GM23338 (cell line): ENCODE data around the gene TSPAN32. TPM values are rescaled to one million over a fixed set of nuclear protein-coding genes. Genes with fewer than 3 reads are reported as not detected.

Experiments
- ATAC-seq: fragments of 200-7000 bp; cut with Tn5 transposase; 3 replicates; pipeline ENCODE4 v1.9.1; 2020
- DNase-seq: peaks from one replicate; pipeline ENCODE4 v3.0.0-alpha.2; 2015; ENCODE audit warnings: low spot score
- H2AFZ ChIP-seq: fragments of 200-600 bp; sonication (generic); 2 replicates; pipeline ENCODE4 v1.8.0; 2016; ENCODE audit warnings: antibody characterized with exemption, mild to moderate bottlenecking, moderate library complexity
- H3F3A ChIP-seq: fragments of 200-600 bp; sonication (generic); replicated peaks from 2 replicates; pipeline ENCODE4 v1.8.0; 2017; ENCODE audit warnings: antibody characterized with exemption, mixed run types, low read depth
- H3K27ac ChIP-seq: fragments of 200-600 bp; sonication (generic); 2 replicates; pipeline ENCODE4 v1.6.1; 2016; ENCODE audit warnings: low read depth
- H3K27me3 ChIP-seq: fragments of 200-600 bp; sonication (generic); 2 replicates; pipeline ENCODE4 v1.8.0; 2016; ENCODE audit warnings: mild to moderate bottlenecking, mixed run types, moderate library complexity; ENCODE audit not compliant: insufficient read depth
- H3K36me3 ChIP-seq: fragments of 200-600 bp; sonication (generic); 2 replicates; pipeline ENCODE4 v1.8.0; 2016; ENCODE audit warnings: mild to moderate bottlenecking; ENCODE audit not compliant: insufficient read depth
- H3K4me1 ChIP-seq: fragments of 200-600 bp; sonication (generic); 2 replicates; pipeline ENCODE4 v1.8.0; 2016; ENCODE audit warnings: mild to moderate bottlenecking, moderate library complexity; ENCODE audit not compliant: insufficient read depth
- H3K4me2 ChIP-seq: fragments of 200-600 bp; sonication (generic); 2 replicates; pipeline ENCODE4 v1.7.1; 2017; ENCODE audit warnings: mixed run types
- H3K4me3 ChIP-seq: fragments of 200-600 bp; sonication (generic); 2 replicates; pipeline ENCODE4 v1.6.1; 2016; ENCODE audit warnings: mixed run types
- H3K79me2 ChIP-seq: fragments of 200-600 bp; sonication (generic); replicated peaks from 2 replicates; pipeline ENCODE4 v1.8.0; 2017; ENCODE audit warnings: mild to moderate bottlenecking; ENCODE audit not compliant: insufficient read depth
- H3K9me2 ChIP-seq: fragments of 200-600 bp; sonication (generic); 2 replicates; pipeline ENCODE4 v1.8.0; 2017; ENCODE audit not compliant: insufficient read depth
- H4K20me1 ChIP-seq: fragments of 200-600 bp; sonication (generic); replicated peaks from 2 replicates; pipeline ENCODE4 v1.8.0; 2017; ENCODE audit warnings: mild to moderate bottlenecking; ENCODE audit not compliant: insufficient read depth
- H3K27ac Mint-ChIP-seq: 2 replicates; pipeline ENCODE4 v1.8.0; 2020; ENCODE audit warnings: inconsistent platforms, mild to moderate bottlenecking, moderate library complexity, mixed read lengths
- H3K27me3 Mint-ChIP-seq: 3 replicates; pipeline ENCODE4 v1.8.0; 2022; ENCODE audit warnings: low read depth, mild to moderate bottlenecking, moderate library complexity, mixed read lengths, inconsistent platforms; ENCODE audit not compliant: insufficient read depth, poor library complexity
- H3K36me3 Mint-ChIP-seq: 3 replicates; pipeline ENCODE4 v1.8.0; 2021; ENCODE audit warnings: low read depth, mild to moderate bottlenecking, inconsistent platforms, moderate library complexity, mixed read lengths
- H3K4me1 Mint-ChIP-seq: 3 replicates; pipeline ENCODE4 v1.8.0; 2020; ENCODE audit warnings: mild to moderate bottlenecking, inconsistent platforms, mixed read lengths
- H3K4me3 Mint-ChIP-seq: 3 replicates; pipeline ENCODE4 v1.8.0; 2021; ENCODE audit warnings: moderate library complexity, mild to moderate bottlenecking, inconsistent platforms, mixed read lengths
- H3K9me3 Mint-ChIP-seq: 3 replicates; pipeline ENCODE4 v1.8.0; 2020; ENCODE audit warnings: moderate library complexity, mild to moderate bottlenecking, inconsistent platforms, mixed read lengths
- EZH2phosphoT487 ChIP-seq: fragments of 200-600 bp; sonication (generic); IDR thresholded peaks from one replicate; pipeline ENCODE4 v1.8.1; 2018; ENCODE audit warnings: antibody characterized with exemption; ENCODE audit not compliant: unreplicated experiment
- NANOG ChIP-seq: IDR thresholded peaks from 2 replicates; pipeline ENCODE4 v1.6.1; 2016; ENCODE audit warnings: antibody characterized with exemption, borderline replicate concordance
- POLR2AphosphoS5 ChIP-seq: IDR thresholded peaks from 2 replicates; pipeline ENCODE4 v1.6.1; 2016; ENCODE audit warnings: antibody characterized with exemption, low read depth
- STAT1 ChIP-seq: IDR thresholded peaks from one replicate; pipeline ENCODE4 v1.6.1; 2016; ENCODE audit warnings: antibody characterized with exemption; ENCODE audit not compliant: unreplicated experiment
- ZNF114 ChIP-seq: fragments of 250-450 bp; sonication (Bioruptor Pico); IDR thresholded peaks from 2 replicates; pipeline ENCODE4 v1.5.0; 2020; ENCODE audit warnings: mild to moderate bottlenecking, moderate library complexity
- ZNF331 ChIP-seq: fragments of 250-450 bp; sonication (Bioruptor Pico); IDR thresholded peaks from 2 replicates; pipeline ENCODE4 v1.5.0; 2020; ENCODE audit warnings: low read depth, mild to moderate bottlenecking, moderate library complexity
- ZNF462 ChIP-seq: fragments of 250-450 bp; sonication (Bioruptor Pico); IDR thresholded peaks from 2 replicates; pipeline ENCODE4 v1.5.0; 2020; ENCODE audit warnings: mild to moderate bottlenecking, moderate library complexity
- polyA plus RNA-seq: library from polyadenylated mRNA; unstranded; fragments of >200 nt; fragmentation: Nextera tagmentation; extraction: Ambion mirVana; gene quantifications from 2 replicates; pipeline ENCODE4 v1.2.1, GENCODE V29; 2016
- total RNA-seq: library from RNA; depleted of rRNA; stranded (reverse); fragments of >200 nt; shearing (Covaris generic); gene quantifications from 2 replicates; pipeline ENCODE4 v1.2.3, GENCODE V29; 2014

The TSPAN32 gene
- total and polyA plus RNA-seq, 2 experiments from 2014 or later: not detected

- Mint-ChIP-seq H3K27ac (no peak overlapping the region), H3K9me3 (peaks cover 57% of the 10 kb centered on the region), H3K36me3 (peaks cover 15% of the 10 kb centered on the region; the same call in 2 of the 3 replicates), H3K4me1 (no peaks in the 10 kb centered on the region; the same call in 2 of the 3 replicates), H3K27me3 (peaks cover 24% of the 10 kb centered on the region), H3K4me3 (no peak overlapping the region)
- H3K4me2 ChIP-seq: no peak overlapping the region
- H3K27ac ChIP-seq: no peak overlapping the region
- ATAC-seq (no peak), DNase-seq (no peak)
- no peak overlapping the region for H3K4me3 ChIP-seq
- no peaks in the 10 kb centered on the region for H3K9me2 ChIP-seq
- no peaks in the 10 kb centered on the region for H4K20me1 ChIP-seq
- TF ChIP-seq ZNF462 (CRISPR knock-in tag) (no peak), ZNF114 (CRISPR knock-in tag) (no peak), STAT1 (no peak), NANOG (no peak), EZH2phosphoT487 (no peak), ZNF331 (CRISPR knock-in tag) (no peak), POLR2AphosphoS5 (no peak)
- no peaks in the 10 kb centered on the region for H3F3A ChIP-seq
- no peaks in the 10 kb centered on the region for H3K4me1 ChIP-seq
- no peaks in the 10 kb centered on the region for H3K27me3 ChIP-seq
- no peaks in the 10 kb centered on the region for H3K79me2 ChIP-seq
- no peak overlapping the region for H2AFZ ChIP-seq
- H3K36me3 ChIP-seq: peaks cover 3% of the 10 kb centered on the region
These were observed 49.9 kb downstream of the TSPAN32 start for GRCh38 chr11:2351701-2352100.

GRCh38 chr11:2352420-2352819, 50.6 kb downstream of the TSPAN32 start:
- Histone ChIP-seq H3K4me3 (no peak overlapping the region), H3K9me2 (no peaks in the 10 kb centered on the region), H3K4me2 (no peak overlapping the region), H3K36me3 (peaks cover 3% of the 10 kb centered on the region), H3F3A (no peaks in the 10 kb centered on the region), H2AFZ (no peak overlapping the region), H3K79me2 (no peaks in the 10 kb centered on the region), H4K20me1 (no peaks in the 10 kb centered on the region), H3K27me3 (no peaks in the 10 kb centered on the region), H3K4me1 (no peaks in the 10 kb centered on the region), H3K27ac (no peak overlapping the region)
- Mint-ChIP-seq H3K9me3 (peaks cover 53% of the 10 kb centered on the region), H3K27me3 (peaks cover 24% of the 10 kb centered on the region), H3K36me3 (peaks cover 15% of the 10 kb centered on the region; the same call in 2 of the 3 replicates), H3K4me1 (no peaks in the 10 kb centered on the region; the same call in 2 of the 3 replicates), H3K27ac (no peak overlapping the region), H3K4me3 (no peak overlapping the region)
- DNase-seq: no peak
- ATAC-seq: no peak
- TF ChIP-seq ZNF462 (CRISPR knock-in tag) (no peak), ZNF114 (CRISPR knock-in tag) (no peak), POLR2AphosphoS5 (no peak)
